Calu3 (cell line): ENCODE results near the gene TRPV4. TPM values are rescaled to one million over a fixed set of nuclear protein-coding genes. Genes with fewer than 3 reads are reported as not detected.
"Not testable (repeated sequence)": the region's sequence is repeated elsewhere in the genome, so short reads cannot be mapped to it uniquely, and the experiment has no call there.

Experiments
- BruUV-seq: library from RNA; stranded (reverse); fragments of 400-500 nt; replicated peaks from 2 replicates; lab custom pipeline; 2021; lab: Mats Ljungman, UMichigan
- CTCF ChIA-PET: fragments of 300-600 bp; sonication (Branson Sonifier 250); formaldehyde crosslinking; loops from one replicate; lab custom pipeline; 2022; ENCODE audit warnings: antibody characterized with exemption; lab: Charles Lee
- DNase-seq: peaks from one replicate; pipeline ENCODE4 v3.0.0; 2022
- H3K27ac Mint-ChIP-seq: one replicate; pipeline ENCODE4 v1.8.0; 2022; ENCODE audit warnings: mixed read lengths; ENCODE audit not compliant: unreplicated experiment
- H3K27me3 Mint-ChIP-seq: one replicate; pipeline ENCODE4 v1.8.0; 2022; ENCODE audit warnings: mixed read lengths; ENCODE audit not compliant: unreplicated experiment
- H3K36me3 Mint-ChIP-seq: one replicate; pipeline ENCODE4 v1.8.0; 2022; ENCODE audit warnings: mild to moderate bottlenecking, moderate library complexity, mixed read lengths; ENCODE audit not compliant: insufficient read depth, unreplicated experiment
- H3K4me1 Mint-ChIP-seq: one replicate; pipeline ENCODE4 v1.8.0; 2022; ENCODE audit warnings: mild to moderate bottlenecking, low read depth, mixed read lengths; ENCODE audit not compliant: unreplicated experiment
- H3K4me3 Mint-ChIP-seq: one replicate; pipeline ENCODE4 v1.8.0; 2022; ENCODE audit warnings: mild to moderate bottlenecking, low read depth, moderate library complexity, mixed read lengths; ENCODE audit not compliant: unreplicated experiment
- H3K9me3 Mint-ChIP-seq: one replicate; pipeline ENCODE4 v1.8.0; 2022; ENCODE audit warnings: low read depth, mixed read lengths; ENCODE audit not compliant: unreplicated experiment
- CTCF ChIP-seq: fragments of 200-600 bp; IDR thresholded peaks from one replicate; pipeline ENCODE4 v1.8.0; 2022; ENCODE audit warnings: antibody characterized with exemption; ENCODE audit not compliant: unreplicated experiment
- intact Hi-C: fragments of 100-400 bp; cut with micrococcal nuclease; formaldehyde crosslinking; loops from one replicate; pipeline ENCODE4 v1.10.0; 2022; ENCODE audit not compliant: unreplicated experiment
- total RNA-seq: library from RNA; stranded (reverse); gene quantifications from 2 replicates; pipeline ENCODE4 v1.2.3, GENCODE V29; 2022

The TRPV4 gene
- total RNA-seq, 1 experiment from 2014 or later: 25.3 TPM

DNA sequence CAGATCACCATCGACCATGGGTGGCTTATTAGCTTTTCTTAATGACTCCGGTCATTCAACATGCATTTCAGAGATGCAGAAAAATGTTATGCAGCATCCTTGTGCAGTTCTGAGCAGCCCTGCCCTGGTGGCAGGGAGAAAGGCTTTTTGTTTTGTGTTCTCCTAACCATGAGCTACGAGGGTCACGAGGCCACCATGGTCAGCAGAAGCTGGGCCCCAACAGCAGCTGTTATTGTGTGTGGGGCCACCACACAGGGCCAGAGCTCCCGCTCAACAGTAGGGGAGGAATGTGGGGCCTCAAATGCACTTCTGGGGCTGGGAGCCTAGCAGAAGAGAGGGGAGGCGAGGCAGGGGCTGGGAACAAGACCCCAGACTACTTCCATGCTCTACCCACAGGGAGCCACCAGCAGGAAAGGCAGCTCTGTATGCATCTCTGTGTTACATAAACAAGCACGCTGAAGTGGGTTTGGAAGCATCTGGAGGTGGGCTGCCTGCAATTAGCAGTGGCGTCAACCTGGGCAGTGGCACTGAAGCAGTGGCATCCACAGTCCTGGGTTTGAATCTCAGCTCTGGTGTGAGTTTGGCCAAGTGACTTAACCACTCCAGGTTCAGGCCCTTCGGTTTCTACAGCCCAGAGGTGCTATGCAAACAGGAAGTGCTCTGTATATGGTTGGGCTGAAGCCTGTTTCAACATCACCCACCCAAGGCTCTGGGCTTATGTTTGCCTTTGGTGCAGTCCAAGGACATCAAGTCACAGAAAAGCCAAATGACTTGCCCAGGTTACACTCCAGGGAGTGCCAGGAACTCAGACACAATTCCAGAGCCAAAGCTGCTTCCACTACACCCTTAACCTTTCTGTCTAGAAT lies 30.9 kb upstream of the TRPV4 start:
- no TSS peak for BruUV-seq
- no peak for TF ChIP-seq CTCF
- no peak for DNase-seq
- intact Hi-C loops: no loop called here
- H3K4me1 Mint-ChIP-seq: peaks cover 11% of the 10 kb centered on the region
- H3K27ac Mint-ChIP-seq: no peak overlapping the region
- no peaks in the 10 kb centered on the region for H3K9me3 Mint-ChIP-seq
- H3K36me3 Mint-ChIP-seq: peaks cover 7% of the 10 kb centered on the region
- H3K27me3 Mint-ChIP-seq: no peaks in the 10 kb centered on the region
- CTCF ChIA-PET: interaction anchor here (1.3 kb wide), 1 partner anchor 11 kb away, joined by 3 read pairs; no protein-coding TSS in a partner anchor
- H3K4me3 Mint-ChIP-seq: no peak overlapping the region

- H3K27ac Mint-ChIP-seq, DNase-seq, H3K27me3 Mint-ChIP-seq, H3K36me3 Mint-ChIP-seq, BruUV-seq, H3K9me3 Mint-ChIP-seq, intact Hi-C loops, H3K4me3 Mint-ChIP-seq: not testable (repeated sequence)
- H3K4me1 Mint-ChIP-seq: peaks cover 11% of the 10 kb centered on the region
- CTCF ChIA-PET: interaction anchor here (0.6 kb wide), 1 partner anchor 9 kb away, joined by 3 read pairs; no protein-coding TSS in a partner anchor
Observed at GRCh38 chr12:109862491-109862890, 29.3 kb upstream of the TRPV4 start.

DNA sequence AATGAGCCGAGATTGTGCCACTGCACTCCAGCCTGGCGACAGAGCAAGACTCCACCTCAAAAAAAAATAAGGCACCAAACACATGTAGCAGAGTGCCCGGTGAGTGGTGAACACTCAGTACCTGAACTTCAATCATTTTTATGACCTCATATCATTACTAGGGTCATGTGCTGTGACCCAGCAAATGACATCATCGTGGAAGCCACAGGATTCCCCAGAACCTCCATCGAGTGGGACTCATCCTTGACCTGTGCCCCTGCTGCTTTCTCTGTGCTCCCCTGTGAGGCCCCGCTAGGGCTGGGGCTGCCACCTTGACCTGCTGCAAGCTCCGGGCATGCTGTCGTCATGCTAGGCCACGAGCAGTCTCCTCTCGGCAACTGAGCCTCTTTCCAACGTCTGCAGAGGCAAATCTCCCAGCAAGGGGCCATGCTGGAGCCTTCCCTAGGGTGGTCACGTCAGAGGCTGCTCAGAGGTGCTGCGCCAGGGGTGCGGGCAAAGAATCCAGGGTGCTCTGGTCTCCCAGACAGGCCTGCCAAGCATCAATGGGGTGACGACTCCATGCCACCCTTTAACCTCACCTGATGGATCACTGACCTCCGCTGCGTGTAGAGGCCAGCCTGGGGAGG lies 28.6 kb upstream of the TRPV4 start:
- Mint-ChIP-seq H3K4me3 (no peak overlapping the region), H3K27ac (no peak overlapping the region), H3K36me3 (peaks cover 7% of the 10 kb centered on the region), H3K9me3 (no peaks in the 10 kb centered on the region), H3K4me1 (peaks cover 11% of the 10 kb centered on the region), H3K27me3 (no peaks in the 10 kb centered on the region)
- DNase-seq: no peak
- CTCF ChIA-PET: no interaction called here
- intact Hi-C loops: no loop called here
- no TSS peak for BruUV-seq
- no peak for TF ChIP-seq CTCF

DNA sequence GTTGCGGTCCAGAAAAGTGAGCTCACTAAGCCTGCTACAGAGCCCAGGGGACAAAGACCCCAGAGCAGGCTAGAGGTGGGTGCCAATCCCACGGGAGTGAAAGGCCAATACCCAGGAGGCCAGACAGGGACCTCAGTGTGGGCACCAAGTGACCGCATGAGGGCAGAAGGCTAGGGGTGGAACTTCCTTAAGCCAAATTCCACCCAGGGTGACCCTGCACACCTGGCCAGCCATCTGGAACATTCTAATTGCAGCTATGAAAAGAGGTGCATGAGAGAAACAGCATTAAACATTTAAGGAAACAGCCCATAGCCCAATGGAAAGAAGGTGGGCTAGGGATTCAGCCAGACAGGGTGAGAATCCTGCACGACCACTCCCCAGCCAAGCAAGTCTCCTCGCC lies 27.8 kb upstream of the TRPV4 start:
- intact Hi-C loops: no loop called here
- H3K27me3 Mint-ChIP-seq: no peaks in the 10 kb centered on the region
- TF ChIP-seq CTCF: no peak
- no TSS peak for BruUV-seq
- peaks cover 11% of the 10 kb centered on the region for H3K4me1 Mint-ChIP-seq
- H3K4me3 Mint-ChIP-seq: no peak overlapping the region
- no peaks in the 10 kb centered on the region for H3K9me3 Mint-ChIP-seq
- CTCF ChIA-PET: no interaction called here
- no peak overlapping the region for H3K27ac Mint-ChIP-seq
- peaks cover 7% of the 10 kb centered on the region for H3K36me3 Mint-ChIP-seq
- no peak for DNase-seq
